A673 (cell line): ENCODE measurements around the gene SNRPA1. TPM values are rescaled to one million over a fixed set of nuclear protein-coding genes. Genes with fewer than 3 reads are reported as not detected.

Experiments
- BruUV-seq: library from RNA; stranded (reverse); fragments of 400-500 nt; replicated peaks from 2 replicates; lab custom pipeline; 2021; lab: Mats Ljungman, UMichigan
- CTCF ChIA-PET: fragments of 300-600 bp; sonication (Branson Sonifier 250); formaldehyde crosslinking; loops from one replicate; lab custom pipeline; 2022; ENCODE audit warnings: antibody characterized with exemption; lab: Charles Lee
- POLR2A ChIA-PET: fragments of 300-600 bp; sonication (Branson Sonifier 250); formaldehyde crosslinking; loops from one replicate; lab custom pipeline; 2022; ENCODE audit warnings: antibody characterized with exemption; ENCODE audit not compliant: low non-redundant PET; lab: Charles Lee
- DNase-seq: peaks from one replicate; pipeline ENCODE4 v3.0.0-alpha.2; 2015; ENCODE audit warnings: low spot score
- H3K27ac ChIP-seq: fragments of 200-600 bp; sonication (generic); 2 replicates; pipeline ENCODE4 v1.5.1; 2016; ENCODE audit warnings: mixed run types, low read depth, mild to moderate bottlenecking, mixed read lengths, antibody characterized with exemption, low read length; ENCODE audit not compliant: poor library complexity, severe bottlenecking
- H3K27me3 ChIP-seq: fragments of 200-600 bp; sonication (generic); replicated peaks from 2 replicates; pipeline ENCODE4 v1.6.1; 2017; ENCODE audit warnings: mixed run types, low read depth, mild to moderate bottlenecking, mixed read lengths, antibody characterized with exemption, low read length; ENCODE audit not compliant: insufficient read depth, poor library complexity
- H3K36me3 ChIP-seq: fragments of 200-600 bp; sonication (generic); 2 replicates; pipeline ENCODE4 v1.6.1; 2016; ENCODE audit warnings: mixed run types, mild to moderate bottlenecking, mixed read lengths, antibody characterized with exemption, low read length; ENCODE audit not compliant: insufficient read depth, poor library complexity, severe bottlenecking
- H3K4me1 ChIP-seq: fragments of 200-600 bp; sonication (generic); 2 replicates; pipeline ENCODE4 v1.6.1; 2017; ENCODE audit warnings: mixed run types, mild to moderate bottlenecking, mixed read lengths, antibody characterized with exemption, low read length; ENCODE audit not compliant: insufficient read depth, poor library complexity, severe bottlenecking
- H3K4me3 ChIP-seq: fragments of 200-600 bp; sonication (generic); 2 replicates; pipeline ENCODE4 v1.5.1; 2016; ENCODE audit warnings: low read depth, mixed run types, mild to moderate bottlenecking, mixed read lengths, low read length; ENCODE audit not compliant: poor library complexity, severe bottlenecking
- H3K9me3 ChIP-seq: fragments of 200-600 bp; sonication (generic); 2 replicates; pipeline ENCODE4 v1.6.1; 2016; ENCODE audit warnings: mixed run types, low read depth, mild to moderate bottlenecking, mixed read lengths, antibody characterized with exemption, low read length; ENCODE audit not compliant: poor library complexity, severe bottlenecking
- EZH2 ChIP-seq: fragments of 200-600 bp; sonication (generic); IDR thresholded peaks from 2 replicates; pipeline ENCODE4 v1.6.1; 2017; ENCODE audit warnings: borderline replicate concordance, low read depth, mild to moderate bottlenecking, mixed read lengths, antibody characterized with exemption, low read length; ENCODE audit not compliant: poor library complexity, severe bottlenecking
- intact Hi-C: fragments of 100-400 bp; cut with micrococcal nuclease; formaldehyde crosslinking; loops from one replicate; pipeline ENCODE4 v1.10.0; 2022; ENCODE audit not compliant: unreplicated experiment
- total RNA-seq: library from RNA; stranded (reverse); gene quantifications from 2 replicates; pipeline ENCODE4 v1.2.3, GENCODE V29; 2021
- TF ChIP-seq, protein P1 (sequence below): fragments of 300-800, 200-600 bp; sonication (generic); conservative IDR thresholded peaks from 2 replicates; pipeline ENCODE4 v1.5.1; 2017; ENCODE audit warnings: low read depth, mild to moderate bottlenecking, antibody characterized with exemption, low read length, moderate library complexity, mixed read lengths

Gene SNRPA1
- total RNA-seq, 1 experiment from 2014 or later = 206 TPM

DNA sequence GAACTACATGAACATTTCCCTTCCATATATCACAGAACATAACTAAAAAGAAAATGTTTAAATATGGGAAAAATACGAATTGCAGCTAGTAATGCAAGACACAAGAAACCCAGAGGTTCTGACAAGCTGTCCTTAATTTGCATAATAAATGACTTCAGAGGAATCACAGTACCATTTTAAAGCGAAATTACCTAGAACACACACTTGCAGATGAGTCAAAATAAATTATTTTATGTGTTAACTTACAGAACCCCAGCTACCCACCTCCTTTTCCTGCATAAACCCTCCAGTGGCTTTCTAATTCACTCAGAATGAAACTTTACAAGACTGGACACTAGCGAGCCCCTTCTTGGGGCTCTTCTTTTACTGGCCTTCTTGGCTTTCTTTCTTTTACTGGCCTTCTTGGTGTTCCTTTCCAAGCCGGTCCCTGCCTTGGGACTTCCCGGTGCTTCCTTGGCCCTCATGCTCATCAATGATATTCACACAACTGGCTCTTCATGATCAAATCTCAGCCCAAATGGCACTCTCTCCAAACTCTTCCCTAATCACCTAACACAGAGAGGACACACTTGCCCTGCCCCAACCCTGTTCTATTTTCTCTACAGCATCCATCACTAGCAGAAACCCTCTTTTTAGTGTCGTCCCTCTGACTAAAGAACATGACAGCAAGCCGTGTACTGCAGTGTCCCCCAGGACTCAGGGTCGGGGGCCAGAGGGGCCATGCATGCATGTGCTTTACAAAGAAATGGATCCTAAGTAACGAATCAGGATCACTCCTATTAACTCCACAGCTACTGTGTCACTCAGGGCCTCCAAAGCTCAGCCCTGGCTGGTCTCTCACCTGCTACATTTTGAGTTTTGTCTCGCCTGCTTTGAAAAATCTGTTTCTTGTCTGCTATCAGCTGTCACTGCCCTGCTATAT is 48.0 kb downstream of the SNRPA1 start:
- Histone ChIP-seq H3K9me3 (no peaks in the 10 kb centered on the region), H3K4me1 (peaks cover 17% of the 10 kb centered on the region), H3K36me3 (no peaks in the 10 kb centered on the region), H3K4me3 (no peak overlapping the region), H3K27ac (no peak overlapping the region), H3K27me3 (no peaks in the 10 kb centered on the region)
- TF ChIP-seq EZH2 = no peak
- TF ChIP-seq, protein P1, sequence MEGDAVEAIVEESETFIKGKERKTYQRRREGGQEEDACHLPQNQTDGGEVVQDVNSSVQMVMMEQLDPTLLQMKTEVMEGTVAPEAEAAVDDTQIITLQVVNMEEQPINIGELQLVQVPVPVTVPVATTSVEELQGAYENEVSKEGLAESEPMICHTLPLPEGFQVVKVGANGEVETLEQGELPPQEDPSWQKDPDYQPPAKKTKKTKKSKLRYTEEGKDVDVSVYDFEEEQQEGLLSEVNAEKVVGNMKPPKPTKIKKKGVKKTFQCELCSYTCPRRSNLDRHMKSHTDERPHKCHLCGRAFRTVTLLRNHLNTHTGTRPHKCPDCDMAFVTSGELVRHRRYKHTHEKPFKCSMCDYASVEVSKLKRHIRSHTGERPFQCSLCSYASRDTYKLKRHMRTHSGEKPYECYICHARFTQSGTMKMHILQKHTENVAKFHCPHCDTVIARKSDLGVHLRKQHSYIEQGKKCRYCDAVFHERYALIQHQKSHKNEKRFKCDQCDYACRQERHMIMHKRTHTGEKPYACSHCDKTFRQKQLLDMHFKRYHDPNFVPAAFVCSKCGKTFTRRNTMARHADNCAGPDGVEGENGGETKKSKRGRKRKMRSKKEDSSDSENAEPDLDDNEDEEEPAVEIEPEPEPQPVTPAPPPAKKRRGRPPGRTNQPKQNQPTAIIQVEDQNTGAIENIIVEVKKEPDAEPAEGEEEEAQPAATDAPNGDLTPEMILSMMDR = no peak
- DNase-seq = no peak
- no TSS peak for BruUV-seq
- POLR2A ChIA-PET = no interaction called here
- CTCF ChIA-PET = interaction anchor here (0.6 kb wide), 1 partner anchor 120 kb away, joined by 3 read pairs; no protein-coding TSS in a partner anchor
- intact Hi-C loops = no loop called here

DNA sequence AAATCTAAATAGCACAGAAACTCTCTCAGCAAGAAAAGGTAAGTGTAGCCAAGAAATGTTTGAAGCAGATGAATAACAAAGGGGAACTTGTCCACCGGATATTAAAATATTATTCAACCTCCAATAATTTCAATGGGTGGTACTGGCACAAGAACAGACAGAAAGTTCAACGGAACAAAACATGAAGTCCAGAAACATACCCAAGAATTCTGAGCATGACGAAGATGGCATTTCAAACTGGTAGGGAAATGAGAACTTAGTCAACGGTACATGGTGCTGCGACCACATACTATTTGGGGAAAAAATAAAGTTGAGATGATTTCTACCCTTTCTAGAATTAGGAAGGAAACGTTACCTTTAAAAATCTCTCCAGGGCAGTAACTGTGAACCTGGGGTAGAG is 48.7 kb downstream of the SNRPA1 start:
- intact Hi-C loops = no loop called here
- CTCF ChIA-PET = no interaction called here
- DNase-seq = no peak
- Histone ChIP-seq H3K36me3 (no peaks in the 10 kb centered on the region), H3K4me3 (no peak overlapping the region), H3K27ac (no peak overlapping the region), H3K9me3 (no peaks in the 10 kb centered on the region), H3K27me3 (no peaks in the 10 kb centered on the region), H3K4me1 (peaks cover 17% of the 10 kb centered on the region)
- TF ChIP-seq, protein P1 = no peak
- TF ChIP-seq EZH2 = no peak
- BruUV-seq = no TSS peak
- POLR2A ChIA-PET = no interaction called here

DNA sequence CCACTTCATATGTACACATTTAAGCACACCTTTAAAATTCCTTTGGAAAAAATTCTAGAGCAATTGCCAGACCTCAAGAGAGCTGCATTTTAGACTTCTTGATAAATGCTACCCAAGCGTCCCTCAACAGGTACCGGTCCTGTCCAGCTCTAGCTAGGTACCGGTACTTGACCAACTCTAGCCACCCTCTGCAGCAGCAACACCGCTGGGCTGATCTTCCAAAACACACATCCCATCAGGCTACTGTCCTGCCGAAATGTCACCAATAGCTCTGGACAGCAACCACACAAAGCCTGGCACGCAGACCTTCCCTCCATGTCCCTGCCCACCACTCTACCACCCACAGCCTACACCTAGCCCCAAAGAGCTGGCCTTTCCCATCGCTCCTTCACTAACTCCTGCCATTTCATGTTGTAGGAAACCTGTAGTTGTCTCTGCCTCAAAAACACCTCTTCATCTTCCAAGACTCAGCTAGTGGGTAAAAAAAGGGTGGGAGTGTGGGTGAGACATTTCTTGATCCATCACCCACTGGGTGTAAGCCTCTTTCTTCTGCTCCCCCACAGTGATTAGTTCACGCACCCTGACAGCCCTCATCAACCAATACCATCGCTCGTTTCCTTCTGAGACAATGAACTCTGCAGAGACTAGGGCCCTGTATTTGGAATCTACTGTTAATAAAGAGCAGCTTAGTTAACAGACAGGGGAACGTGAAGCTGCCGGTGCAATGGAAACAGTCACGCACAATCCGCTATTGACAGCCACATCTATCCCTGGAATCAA is 50.0 kb downstream of the SNRPA1 start:
- H3K27me3 ChIP-seq = no peaks in the 10 kb centered on the region
- TF ChIP-seq EZH2 = no peak
- TF ChIP-seq, protein P1 = no peak
- H3K4me1 ChIP-seq = peaks cover 24% of the 10 kb centered on the region
- no peak overlapping the region for H3K27ac ChIP-seq
- H3K36me3 ChIP-seq = no peaks in the 10 kb centered on the region
- CTCF ChIA-PET = no interaction called here
- intact Hi-C loops = no loop called here
- no peaks in the 10 kb centered on the region for H3K9me3 ChIP-seq
- no peak for DNase-seq
- no TSS peak for BruUV-seq
- POLR2A ChIA-PET = no interaction called here
- H3K4me3 ChIP-seq = no peak overlapping the region
